ENCODE measurements around the gene RARS2.
A peak's percentile ranks its signal among the peaks of the same experiment; 100 is the strongest.

The RARS2 gene

DNA sequence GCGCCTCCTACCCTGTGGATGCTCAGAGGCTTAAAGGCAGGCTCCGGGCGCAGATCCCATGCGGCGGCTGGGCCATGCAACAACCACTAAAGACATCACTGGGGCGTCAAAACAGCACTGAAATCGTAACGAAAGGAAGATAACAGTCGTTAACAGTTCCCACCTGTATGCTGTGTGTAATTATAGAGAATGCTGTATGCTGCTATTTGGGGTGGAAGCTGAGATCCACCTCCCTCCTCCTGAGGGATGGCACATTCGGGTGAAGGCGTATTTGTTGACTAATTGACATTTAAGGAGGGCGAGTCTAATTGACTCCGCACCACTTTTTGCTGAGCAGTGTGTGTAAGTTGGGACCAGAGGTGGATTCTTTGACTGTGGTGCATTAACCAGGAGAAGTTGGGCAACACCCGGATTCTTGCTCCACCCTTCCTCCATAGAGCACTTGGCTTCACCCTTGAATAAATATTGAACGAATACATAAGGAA is 116.3 kb downstream of the RARS2 start:
- Histone ChIP-seq H3K4me3 (ENCODE audit: extremely low read depth, insufficient read depth, low read length, poor library complexity, severe bottlenecking) (peak overlapping the region; percentile 79), H3K27ac (ENCODE audit: low read depth, low read length, severe bottlenecking) (peak overlapping the region; percentile 75), H3K9me3 (ENCODE audit: control insufficient read depth, low read length) (no peaks in the 10 kb centered on the region), H3K36me3 (ENCODE audit: control insufficient read depth, insufficient read depth, low read length) (no peaks in the 10 kb centered on the region), H3K4me1 (ENCODE audit: control insufficient read depth, insufficient read depth, low read length, poor library complexity, severe bottlenecking) (no peaks in the 10 kb centered on the region)
- WGBS, 2 experiments (ENCODE audit: insufficient coverage in 2 of 2): 0 to 1% methylated on average over 9 to 10 of the region's 15 CpGs

DNA sequence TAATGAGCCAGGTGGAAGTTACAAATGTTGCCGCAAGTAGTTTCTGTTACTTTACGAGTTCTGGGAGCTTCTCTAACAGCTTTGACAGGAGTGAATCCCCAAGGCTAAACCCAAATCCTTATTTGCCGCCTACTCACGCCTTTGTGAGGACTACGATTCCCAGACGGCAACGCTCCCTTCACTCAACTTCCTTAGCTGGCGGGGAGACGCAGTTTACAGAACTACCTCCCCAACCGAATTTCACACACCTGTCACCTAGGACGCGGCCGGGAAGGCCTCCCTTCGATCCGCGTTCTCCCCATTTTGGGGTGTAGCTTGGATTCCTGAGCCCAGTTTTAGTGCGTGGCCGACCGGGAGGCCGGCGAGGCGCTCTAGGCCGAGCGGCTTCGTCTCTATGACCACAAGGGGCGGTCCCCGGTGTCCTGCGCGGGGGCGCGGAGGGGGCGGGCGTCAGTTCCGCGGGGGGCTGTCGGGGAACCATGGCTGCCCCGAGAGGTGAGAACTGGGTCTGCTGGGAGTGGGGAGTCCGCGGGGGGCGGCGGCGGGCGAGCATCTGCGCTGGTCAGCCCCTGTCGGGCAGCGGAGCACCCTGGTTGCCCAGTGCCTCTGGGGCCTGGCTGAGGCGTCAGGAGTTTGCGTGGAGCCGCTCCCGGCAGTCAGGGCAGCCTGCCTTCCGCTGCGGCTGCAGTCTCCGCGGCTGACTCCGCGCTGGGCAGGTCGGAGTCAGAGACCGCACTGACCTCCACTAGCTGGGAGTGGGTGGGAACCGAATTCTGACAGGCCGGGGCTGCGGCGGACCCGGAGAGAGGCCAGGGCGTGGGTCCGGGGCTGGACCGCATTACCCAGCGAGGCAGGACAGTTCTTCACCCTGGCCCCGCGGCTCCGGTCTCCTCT is 117.0 kb downstream of the RARS2 start, which contains the start of gene SLC35A1:
Gene SLC35A1 (plus strand): TSS at position 450 of the 894 bp plus-strand sequence. CDS start 30 bp downstream, at position 480.
- peak within 1 kb of the TSS; percentile 79 for H3K4me3 ChIP-seq (ENCODE audit: extremely low read depth, insufficient read depth, low read length, poor library complexity, severe bottlenecking)
- H3K9me3 ChIP-seq (ENCODE audit: control insufficient read depth, low read length): no peaks in the 10 kb centered on the region
- H3K4me1 ChIP-seq (ENCODE audit: control insufficient read depth, insufficient read depth, low read length, poor library complexity, severe bottlenecking): no peaks in the 10 kb centered on the region
- H3K27ac ChIP-seq (ENCODE audit: low read depth, low read length, severe bottlenecking): peak within 1 kb of the TSS; percentile 75
- WGBS, 2 experiments (ENCODE audit: insufficient coverage in 2 of 2): 0 to 1% methylated on average over 36 to 48 of the region's 70 CpGs
- no peaks in the 10 kb centered on the region for H3K36me3 ChIP-seq (ENCODE audit: control insufficient read depth, insufficient read depth, low read length)

DNA sequence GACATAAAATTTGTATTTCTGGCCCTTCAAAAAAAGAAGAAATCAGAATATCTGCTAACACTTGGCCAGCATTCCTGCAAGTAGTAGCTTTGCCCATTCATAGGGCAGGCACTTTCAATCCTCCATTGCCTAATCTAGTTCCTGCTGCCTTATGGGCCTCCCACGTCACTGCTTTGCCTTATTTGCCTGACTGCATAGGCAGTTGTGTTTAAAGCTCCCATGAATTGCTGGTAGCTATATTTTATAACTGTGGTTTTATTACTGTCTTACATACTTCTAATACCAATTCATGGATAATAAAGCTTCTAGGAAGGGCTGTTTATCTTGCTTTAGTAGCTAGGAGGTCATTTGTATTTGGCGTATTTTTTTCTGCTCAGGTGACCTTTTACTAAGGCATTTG is 124.7 kb downstream of the RARS2 start:
- H3K4me3 ChIP-seq (ENCODE audit: extremely low read depth, insufficient read depth, low read length, poor library complexity, severe bottlenecking): no peak overlapping the region
- no peak overlapping the region for H3K27ac ChIP-seq (ENCODE audit: low read depth, low read length, severe bottlenecking)
- H3K9me3 ChIP-seq (ENCODE audit: control insufficient read depth, low read length): no peaks in the 10 kb centered on the region
- no CpG with 5 or more reads among the region's 2 CpGs for WGBS, 2 experiments (ENCODE audit: insufficient coverage in 2 of 2)
- no peaks in the 10 kb centered on the region for H3K4me1 ChIP-seq (ENCODE audit: control insufficient read depth, insufficient read depth, low read length, poor library complexity, severe bottlenecking)
- no peaks in the 10 kb centered on the region for H3K36me3 ChIP-seq (ENCODE audit: control insufficient read depth, insufficient read depth, low read length)
